Kidney glomerular epithelial cell (primary cell): ENCODE measurements around the gene NME2.
"Not testable (repeated sequence)": the region's sequence is repeated elsewhere in the genome, so short reads cannot be mapped to it uniquely, and the experiment has no call there.

Source experiments
- DNase-seq: peaks from one replicate; lab custom pipeline; 2025; lab: John Stamatoyannopoulos, UW

NME2 gene

GRCh38 chr17:51166198-51166986 lies at the start of gene NME2:
NME2 (plus strand) TSS chr17:51166411; CDS start chr17:51166831, 420 bp downstream.
- DNase-seq, result peak; percentile 81

GRCh38 chr17:51118330-51119195 lies 47.6 kb upstream of the NME2 start:
- DNase-seq, result no peak

GRCh38 chr17:51119415-51120356 lies 46.5 kb upstream of the NME2 start:
- DNase-seq, result peak; percentile 36

GRCh38 chr17:51120357-51120738 lies 45.9 kb upstream of the NME2 start:
- DNase-seq, result peak; percentile 24

- DNase-seq, result peak; percentile 89
Observed at GRCh38 chr17:51120739-51121619, 45.2 kb upstream of the NME2 start, which contains the start of gene SPAG9. SPAG9 (minus strand) TSS chr17:51120868; CDS start chr17:51120656, 212 bp downstream.

- peak; percentile 85 for DNase-seq
Observed at GRCh38 chr17:51121620-51122472, 44.4 kb upstream of the NME2 start.

- DNase-seq, result not testable (repeated sequence)
Observed at GRCh38 chr17:51122473-51123115, 43.6 kb upstream of the NME2 start.

- DNase-seq, result no peak
Observed at GRCh38 chr17:51124640-51125503, 41.3 kb upstream of the NME2 start.

- no peak for DNase-seq
Observed at GRCh38 chr17:51128076-51128475, 38.1 kb upstream of the NME2 start.

- no peak for DNase-seq
Observed at GRCh38 chr17:51132964-51133319, 33.3 kb upstream of the NME2 start.

GRCh38 chr17:51133365-51133764 lies 32.8 kb upstream of the NME2 start:
- no peak for DNase-seq

GRCh38 chr17:51135956-51136355 lies 30.3 kb upstream of the NME2 start:
- DNase-seq, result no peak

GRCh38 chr17:51142597-51142996 lies 23.6 kb upstream of the NME2 start:
- no peak for DNase-seq

- no peak for DNase-seq
Observed at GRCh38 chr17:51144266-51145022, 21.8 kb upstream of the NME2 start.

- no peak for DNase-seq
Observed at GRCh38 chr17:51147650-51148049, 18.6 kb upstream of the NME2 start.

- no peak for DNase-seq
Observed at GRCh38 chr17:51149163-51149562, 17.0 kb upstream of the NME2 start.

- DNase-seq, result no peak
Observed at GRCh38 chr17:51150932-51151331, 15.3 kb upstream of the NME2 start.

- DNase-seq, result no peak
Observed at GRCh38 chr17:51152766-51153209, 13.4 kb upstream of the NME2 start.
